ENCODE measurements around the gene IPO5.

DNA sequence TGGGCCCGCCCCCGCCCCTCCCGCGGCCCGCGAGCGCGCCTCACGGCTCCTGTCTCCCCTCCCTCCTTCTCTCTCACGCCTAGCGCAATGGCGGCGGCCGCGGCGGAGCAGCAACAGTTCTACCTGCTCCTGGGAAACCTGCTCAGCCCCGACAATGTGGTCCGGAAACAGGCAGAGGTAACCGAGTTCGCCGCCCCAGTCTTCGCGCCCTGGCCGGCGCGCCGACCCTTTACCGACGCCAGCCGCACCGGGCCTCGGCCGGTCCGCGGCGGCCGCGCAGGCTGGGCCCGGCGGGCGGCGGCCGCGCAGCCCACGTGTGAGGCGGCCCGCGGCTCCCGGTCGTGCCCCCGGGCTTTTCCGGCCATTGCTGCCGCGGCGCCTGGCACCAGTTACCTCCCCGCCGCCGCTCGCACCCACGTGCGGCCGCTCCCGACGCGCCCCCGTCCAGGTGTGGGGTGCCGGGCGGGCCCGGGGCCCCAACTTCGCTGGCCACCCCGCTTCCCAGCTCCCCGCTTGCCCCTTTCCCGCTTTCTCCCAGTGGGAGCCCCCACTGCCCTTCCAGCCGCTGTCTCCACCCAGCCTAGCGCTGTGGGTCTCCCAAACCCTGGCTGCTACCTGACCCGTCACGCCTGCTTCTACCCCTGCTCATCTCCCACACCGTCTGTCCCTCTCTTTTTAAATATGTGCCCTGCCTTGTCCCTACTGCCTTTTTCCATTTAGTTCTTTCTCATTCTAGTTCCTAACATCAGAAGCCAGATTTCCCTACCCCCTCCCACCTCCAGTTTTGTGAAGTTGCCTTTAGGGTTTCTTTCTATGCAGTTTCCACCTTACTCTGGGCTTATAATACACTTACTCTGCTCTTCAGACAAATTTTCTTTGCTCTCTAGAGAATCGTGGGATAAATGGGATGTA lies 23.4 kb downstream of the IPO5 start:
- TF ChIP-seq, protein P1, sequence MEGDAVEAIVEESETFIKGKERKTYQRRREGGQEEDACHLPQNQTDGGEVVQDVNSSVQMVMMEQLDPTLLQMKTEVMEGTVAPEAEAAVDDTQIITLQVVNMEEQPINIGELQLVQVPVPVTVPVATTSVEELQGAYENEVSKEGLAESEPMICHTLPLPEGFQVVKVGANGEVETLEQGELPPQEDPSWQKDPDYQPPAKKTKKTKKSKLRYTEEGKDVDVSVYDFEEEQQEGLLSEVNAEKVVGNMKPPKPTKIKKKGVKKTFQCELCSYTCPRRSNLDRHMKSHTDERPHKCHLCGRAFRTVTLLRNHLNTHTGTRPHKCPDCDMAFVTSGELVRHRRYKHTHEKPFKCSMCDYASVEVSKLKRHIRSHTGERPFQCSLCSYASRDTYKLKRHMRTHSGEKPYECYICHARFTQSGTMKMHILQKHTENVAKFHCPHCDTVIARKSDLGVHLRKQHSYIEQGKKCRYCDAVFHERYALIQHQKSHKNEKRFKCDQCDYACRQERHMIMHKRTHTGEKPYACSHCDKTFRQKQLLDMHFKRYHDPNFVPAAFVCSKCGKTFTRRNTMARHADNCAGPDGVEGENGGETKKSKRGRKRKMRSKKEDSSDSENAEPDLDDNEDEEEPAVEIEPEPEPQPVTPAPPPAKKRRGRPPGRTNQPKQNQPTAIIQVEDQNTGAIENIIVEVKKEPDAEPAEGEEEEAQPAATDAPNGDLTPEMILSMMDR (IDR thresholded peaks at IDR 0.05 in 8 of 11, conservative IDR thresholded peaks at IDR 0.05 in 3 of 11), result no peak
- no peak for TF ChIP-seq POLR2AphosphoS5 (IDR thresholded peaks at IDR 0.05)
